Kidney glomerular epithelial cell (primary cell): ENCODE data around the gene DACH1.

Experiments
- DNase-seq: peaks from one replicate; lab custom pipeline; 2025; lab: John Stamatoyannopoulos, UW

Gene DACH1

DNA sequence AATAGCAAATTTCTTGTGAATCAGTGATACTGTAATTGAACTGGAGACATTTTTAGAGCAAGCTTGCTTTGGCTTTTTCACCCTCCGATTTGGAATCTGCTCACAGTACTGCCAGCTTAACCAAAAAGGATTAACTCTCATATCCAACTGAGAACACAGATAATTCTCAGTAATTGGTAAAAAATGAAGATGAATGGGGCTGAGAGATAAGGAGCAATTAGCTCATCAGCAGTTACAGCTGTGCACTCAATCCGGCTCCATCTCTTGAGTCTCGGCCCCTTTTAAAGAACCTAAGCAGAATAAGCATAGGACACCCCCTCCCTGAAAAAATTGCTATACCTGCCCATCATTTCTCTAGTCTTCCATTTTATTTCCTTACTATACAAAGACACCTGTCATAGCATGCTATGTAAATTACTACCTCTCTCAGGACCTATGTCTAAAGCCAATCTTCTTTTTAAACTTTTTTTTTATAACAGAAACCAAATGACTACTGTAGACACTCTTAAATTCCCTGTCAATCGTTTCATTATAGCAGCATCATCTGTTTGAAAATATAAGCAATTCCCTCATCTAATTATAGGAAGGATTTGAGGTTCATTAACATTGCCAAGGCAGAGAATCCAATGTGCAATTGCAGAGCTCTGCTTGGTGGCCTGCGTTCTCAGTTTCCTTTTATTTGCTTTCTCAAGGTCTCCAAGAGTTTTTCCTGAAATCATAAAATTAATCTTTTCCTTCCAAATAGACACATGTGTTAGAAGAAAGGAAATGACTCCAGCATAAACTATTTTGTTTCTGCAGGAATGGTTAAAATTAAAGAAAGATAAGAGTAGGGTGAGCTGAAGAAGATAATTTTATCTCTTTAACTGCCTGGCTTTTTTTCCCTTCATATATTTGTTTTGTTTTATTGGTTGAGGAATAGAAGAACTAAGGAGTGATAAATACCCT is 242.1 kb downstream of the DACH1 start:
- no peak for DNase-seq

DNA sequence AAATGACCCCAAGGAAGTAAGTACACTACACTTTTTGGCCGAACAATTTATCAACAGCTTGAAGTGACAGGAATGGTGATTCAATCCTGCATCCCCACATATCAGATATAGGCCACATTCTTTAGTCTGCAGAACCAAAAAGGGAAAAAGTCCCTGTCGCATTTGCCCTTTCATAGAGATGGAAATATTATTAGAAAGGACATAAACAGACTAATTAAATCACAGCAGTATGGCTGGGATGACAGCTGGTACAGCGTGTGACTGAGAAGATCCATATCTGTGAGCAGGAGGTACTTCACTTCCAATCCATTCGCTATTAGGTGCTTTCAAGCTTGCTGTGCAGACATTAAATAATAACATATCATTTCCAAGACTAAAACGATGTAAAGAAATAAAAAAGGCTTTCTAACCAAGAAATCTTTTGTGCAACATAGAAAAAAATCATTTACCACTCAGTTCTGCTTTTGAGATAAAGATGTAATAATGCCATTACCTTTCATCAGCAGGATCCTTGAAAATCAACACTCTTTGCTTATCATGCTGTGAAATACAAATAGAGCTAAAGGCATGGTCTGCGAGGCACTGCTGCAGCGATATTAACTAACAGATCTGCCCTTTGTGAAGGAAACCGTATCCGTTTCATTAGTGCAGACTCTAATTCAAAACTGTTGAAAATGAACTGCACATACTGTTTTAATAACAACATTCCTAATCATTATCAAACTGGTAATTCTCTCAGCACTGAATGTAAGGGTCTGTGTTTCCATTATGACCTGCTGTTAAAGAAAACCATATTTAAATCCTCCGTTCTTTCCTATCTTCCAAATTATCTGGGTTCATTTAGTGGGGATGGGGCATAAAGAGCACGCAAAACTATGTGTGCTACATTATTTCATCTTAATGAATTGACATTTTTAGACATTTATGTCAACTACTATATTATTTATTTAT is 245.6 kb downstream of the DACH1 start:
- DNase-seq = no peak

DNA sequence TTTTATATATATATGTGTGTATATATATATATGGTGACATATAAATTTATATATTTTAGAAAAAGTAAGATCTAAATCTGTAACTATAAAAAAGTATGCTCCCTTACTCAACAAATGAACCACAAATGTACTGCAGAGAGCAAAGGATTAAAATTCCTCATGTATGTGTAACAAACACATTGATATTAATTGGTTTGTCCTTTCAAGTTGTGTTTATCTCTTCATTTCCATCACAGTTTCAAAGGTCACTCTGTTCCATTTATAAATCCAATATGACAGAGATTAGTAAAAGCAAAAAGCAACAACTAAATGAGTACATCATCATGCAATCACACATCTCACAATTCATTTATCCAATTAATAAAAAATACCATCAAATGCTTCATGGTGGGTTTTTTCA is 247.9 kb downstream of the DACH1 start:
- no peak for DNase-seq

DNA sequence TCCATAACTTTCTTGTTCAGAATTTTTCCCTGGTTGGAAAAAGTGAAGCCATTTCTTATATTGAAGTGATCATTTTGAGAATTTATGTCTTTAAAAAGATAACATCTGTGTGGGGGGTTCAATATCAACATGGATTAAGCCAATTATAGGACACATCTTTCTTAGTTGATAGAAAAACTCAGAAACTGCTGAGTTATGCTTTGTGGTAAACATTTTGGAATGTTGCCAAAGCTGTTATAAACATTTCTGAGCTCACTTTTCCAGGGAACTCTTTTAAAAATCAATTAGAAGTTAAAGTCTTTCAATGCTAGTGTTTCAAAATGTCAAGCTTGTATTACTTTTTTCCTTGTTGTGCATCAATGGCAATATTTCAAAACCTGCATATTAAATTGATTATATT is 248.8 kb downstream of the DACH1 start:
- DNase-seq = no peak

DNA sequence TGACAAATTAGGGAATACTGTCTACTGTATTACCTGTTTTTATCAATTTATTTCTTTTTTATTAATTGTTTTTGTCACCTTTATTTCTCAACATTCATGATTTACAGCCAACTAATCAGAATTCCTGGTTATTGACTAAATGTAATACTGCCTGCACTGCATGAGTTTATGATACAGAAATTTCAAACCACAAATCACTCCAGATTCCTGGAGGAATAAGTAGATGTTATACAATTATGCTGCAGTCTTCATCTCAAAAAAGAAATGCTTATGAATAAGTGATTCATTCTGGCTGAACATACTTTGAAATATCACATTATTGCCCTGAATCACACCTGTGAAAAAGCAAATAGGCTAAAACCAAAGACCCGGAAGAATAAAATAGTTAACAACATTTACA is 249.7 kb downstream of the DACH1 start:
- no peak for DNase-seq

DNA sequence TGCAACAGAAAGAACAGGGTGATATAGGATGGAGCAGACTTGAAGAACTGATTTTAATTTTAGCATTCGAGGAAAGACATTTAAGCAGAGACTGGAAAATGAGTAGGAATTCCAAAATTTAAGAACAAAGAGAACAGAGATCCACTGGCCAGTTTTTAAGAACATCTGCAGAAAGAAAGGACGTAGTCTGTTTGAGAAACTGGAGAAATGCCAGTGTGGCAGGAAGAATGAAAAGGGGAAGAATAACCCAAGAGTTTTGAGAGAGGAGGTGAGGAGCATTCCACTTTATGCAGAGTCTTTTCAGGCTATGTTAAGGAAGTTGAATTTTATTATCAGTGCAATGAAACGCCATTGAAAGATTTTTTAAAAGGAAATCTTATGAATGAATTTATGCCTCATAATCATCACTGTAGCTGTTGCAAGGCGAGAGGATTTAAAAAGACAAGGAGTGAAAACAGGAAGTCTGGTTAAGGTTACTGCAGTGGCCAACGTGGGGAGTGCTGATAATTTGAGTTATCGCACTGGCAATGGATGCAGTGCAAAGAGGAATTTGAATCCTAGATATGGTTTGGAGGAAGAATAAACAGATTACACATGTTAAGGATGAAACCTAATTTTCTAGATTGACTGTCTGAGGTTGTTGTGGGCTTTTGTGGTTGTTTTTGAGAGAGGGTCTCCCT is 253.8 kb downstream of the DACH1 start:
- no peak for DNase-seq

DNA sequence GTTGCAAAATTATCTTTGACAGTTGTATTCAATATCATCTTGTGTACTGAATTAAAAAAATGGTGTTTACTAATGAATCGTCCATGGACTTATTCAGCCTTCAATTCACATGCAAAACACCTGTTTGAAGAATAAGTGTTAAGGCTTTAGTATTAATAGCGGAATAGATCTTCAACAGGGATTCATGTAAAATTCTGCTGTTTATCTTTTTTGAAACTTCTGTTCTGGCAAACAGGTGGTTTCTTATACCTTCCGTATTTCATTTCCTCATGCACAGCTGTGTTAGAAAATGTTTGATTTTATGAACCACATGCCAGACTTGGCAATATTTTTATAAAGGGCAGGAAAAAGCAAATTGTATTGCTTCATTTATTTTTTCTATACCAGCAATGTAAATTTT is 255.7 kb downstream of the DACH1 start:
- DNase-seq = no peak

DNA sequence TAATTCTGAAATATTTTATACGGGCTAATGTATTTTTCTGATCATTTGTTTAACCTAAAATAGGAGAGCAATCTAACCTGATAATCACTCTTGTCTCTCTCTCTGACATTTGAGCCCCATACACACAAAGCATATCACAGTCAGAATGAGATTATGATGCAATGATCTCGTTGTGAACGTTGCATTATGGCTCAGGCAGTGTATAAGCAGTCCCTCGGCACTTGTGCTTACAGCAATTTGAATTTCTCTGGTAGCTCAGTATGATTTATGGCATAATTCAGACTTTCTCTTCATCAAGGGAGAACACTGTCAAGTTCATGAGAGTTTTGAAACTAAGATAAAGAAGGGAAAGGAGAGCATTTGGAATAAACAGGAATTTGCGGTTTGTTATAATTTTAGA is 256.1 kb downstream of the DACH1 start:
- no peak for DNase-seq

DNA sequence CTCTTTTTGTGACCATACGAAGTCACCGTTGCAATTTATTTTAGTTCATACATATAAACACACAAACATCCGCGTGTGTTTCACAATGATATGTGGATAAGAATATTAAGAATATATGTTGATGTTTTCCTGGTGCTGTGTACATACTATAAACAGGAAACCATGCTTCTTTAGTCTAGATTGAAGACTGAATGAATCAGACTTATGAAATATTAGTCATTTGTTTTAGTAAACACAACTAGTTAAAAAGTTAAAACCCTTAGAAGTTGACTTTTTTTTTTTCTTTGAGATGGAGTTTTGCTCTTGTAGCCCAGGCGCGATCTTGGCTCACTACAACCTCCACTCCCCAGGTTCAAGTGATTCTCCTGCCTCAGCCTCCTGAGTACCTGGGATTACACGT is 257.7 kb downstream of the DACH1 start:
- DNase-seq = no peak

DNA sequence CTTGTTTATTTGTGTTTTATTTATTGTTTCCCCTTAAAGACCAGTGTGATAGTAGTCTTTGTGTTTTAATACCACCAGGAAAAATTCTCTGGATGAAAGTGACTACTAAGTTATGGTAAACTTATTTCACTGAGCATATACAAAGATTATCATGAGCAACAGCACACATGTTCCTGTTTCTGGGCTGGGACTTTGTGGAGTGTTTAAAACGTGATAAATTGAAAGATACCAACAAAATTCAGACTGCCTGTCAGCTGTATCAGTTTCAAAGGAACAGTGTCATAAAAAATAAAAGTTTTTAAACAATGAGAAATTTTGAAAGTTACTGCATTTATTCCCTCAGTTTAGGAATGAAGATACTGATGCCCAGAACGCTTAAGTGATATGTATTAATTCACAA is 259.4 kb downstream of the DACH1 start:
- no peak for DNase-seq

DNA sequence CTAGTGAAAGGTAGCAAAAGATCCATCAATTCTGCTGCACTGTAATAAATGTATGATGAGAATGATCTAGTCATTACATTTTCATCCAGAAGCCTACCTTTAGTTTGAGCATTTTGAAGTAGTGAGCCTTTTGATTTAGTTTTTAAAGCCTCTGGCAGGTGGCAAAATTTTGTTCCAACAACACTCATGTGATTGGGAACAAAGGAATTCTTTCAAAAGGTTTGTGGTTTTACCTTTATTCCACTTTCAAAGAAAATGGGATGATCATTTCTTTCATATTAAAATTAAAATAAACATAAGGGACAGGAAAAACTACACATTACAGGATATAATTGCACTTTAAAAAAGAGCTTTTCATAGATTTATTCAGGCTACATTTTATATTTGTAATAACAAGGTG is 260.2 kb downstream of the DACH1 start:
- no peak for DNase-seq

DNA sequence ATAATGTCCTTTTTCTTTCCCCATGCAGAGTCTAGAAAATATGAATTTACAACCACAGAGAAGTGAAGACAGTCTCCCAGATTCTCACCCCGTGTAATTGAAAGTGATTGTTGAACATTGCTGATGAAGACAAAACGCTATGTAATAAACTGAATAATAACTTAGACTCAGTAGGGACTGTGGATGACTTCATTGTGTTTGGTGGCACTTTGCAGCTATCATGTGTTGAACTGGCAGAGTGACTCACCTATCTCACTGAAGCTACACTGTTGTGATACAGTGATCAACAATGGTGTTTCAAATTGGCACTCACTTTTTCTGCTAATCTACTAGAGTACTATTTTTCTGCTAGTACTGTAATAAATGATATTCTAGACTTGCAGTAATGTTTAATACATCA is 261.3 kb downstream of the DACH1 start:
- no peak for DNase-seq

DNA sequence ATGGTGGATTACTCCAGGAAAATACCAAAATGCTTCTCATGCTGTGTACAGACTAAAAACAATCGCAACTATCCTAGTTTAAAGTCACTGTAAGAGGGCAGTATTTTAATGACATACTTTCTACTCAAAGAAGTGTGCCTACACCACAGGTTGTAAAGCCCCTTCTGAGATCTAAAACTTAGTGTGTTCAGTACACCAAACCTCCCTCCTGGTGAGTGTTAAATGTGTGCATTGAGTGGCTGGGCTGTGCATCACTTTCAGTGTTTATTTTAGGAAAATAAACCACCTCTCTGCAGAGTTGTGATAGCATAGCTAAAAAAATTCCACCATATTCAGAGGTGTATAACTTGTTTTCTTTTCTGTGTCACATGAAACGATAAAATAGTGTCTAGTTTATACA is 263.7 kb downstream of the DACH1 start:
- DNase-seq = no peak

DNA sequence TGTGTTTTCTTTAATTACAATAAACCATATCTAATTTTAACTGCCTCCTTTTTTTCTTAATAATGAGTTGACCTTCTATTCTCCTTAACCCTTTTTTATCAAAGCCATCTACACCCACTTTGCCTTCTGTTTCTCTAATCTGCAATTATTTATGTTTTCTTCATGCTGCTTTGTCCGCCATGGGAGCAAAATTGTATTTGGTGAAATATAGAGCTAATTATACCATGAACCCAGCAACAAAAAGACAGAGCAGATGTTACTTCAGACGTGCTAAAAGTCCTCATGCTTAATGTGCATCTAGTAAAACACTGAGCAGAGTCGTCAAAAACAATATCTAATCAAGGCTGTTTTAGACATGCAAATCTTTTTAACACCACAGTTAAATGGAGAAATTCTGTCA is 264.7 kb downstream of the DACH1 start:
- no peak for DNase-seq

DNA sequence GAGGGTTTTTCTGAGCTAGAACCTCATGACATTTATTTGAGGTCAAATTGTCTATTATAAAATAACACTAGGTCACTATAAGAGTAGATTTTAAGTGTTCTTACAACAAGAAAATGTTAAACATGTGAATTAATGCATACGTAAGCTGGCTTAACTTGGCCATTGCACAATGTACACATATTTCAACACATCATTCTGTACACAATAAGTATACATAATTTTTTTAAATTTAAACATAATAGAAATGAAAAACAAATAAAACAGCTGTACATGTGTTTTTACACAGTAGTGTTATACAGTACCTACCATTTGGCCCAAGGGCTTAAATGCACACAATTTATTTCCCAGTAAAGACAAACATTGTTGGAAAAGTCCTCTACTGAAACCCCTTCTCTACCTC is 269.9 kb downstream of the DACH1 start:
- DNase-seq = no peak

DNA sequence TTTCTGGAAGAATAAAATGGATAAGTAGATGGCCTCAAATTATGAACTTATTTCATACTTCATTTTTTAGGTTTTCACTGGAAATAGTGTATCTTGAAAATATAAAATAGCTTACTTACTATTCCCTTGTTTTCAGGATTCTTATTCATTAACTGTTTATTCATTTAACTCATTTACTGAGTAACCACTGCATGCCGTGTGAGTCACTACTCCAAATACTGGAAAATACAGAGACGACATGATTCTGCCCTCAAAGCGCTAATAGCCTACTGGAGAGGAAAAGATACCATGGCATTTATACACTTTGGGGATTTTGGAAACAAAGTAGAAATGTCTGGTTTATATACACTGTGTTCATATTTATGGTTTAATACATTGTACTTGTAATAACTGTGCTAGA is 270.9 kb downstream of the DACH1 start:
- DNase-seq = no peak

DNA sequence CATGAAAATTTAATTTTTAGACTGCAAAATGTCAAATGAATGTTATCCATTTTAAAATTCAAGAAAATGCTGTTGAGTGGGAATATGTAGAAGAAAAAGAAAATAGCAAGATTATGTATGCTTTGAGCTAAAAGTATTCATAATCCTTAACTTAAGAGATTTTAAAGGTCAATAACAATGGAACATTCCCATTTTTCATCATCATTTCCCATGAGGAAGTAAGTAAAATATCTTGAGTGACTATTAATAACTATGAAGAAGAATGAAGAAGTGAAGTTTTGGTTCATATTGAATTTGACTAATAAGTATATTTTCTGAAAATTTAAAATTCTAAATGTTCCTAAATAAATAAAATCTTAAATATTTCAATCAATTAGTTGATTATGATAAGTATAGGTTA is 273.4 kb downstream of the DACH1 start:
- DNase-seq = no peak

DNA sequence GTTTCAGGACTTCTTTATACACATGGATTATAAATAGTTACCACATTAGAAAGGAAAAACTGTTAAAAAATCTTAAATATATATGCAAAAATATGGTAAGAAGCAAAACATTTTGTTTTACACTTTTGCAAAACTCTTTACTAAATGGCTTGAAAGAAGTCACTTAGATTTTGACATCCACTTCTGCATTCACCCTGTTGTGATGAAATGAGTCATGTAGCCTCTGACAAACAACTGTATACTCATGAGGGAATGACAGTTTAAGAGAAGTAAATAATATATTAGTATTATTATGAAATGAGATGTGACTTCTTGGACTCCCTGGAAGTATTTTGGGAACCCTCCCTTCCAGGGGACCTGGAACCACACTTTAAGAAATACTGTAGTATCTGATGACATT is 275.6 kb downstream of the DACH1 start:
- no peak for DNase-seq

DNA sequence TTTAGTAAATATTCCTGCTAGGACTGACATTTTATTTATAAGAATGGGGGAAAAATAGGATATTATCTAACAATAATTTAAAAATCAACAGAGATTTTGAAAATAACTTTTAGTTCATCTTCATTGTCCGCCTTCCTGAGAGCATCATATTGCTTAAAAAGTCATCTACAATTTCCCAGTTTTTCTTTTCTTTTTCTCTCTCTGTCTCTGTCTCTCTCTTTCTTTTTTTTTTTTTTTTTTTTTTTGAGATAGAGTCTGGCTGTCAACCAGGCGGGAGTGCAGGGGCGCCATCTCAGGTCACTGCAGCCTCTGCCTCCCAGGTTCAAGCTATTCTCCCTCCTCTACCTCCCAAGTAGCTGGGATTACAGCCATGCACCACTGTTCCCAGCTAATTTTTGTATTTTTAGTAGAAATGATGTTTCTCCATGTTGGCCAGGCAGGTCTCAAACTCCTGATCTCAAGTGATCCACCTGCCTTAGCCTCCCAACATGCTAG is 276.3 kb downstream of the DACH1 start:
- DNase-seq = no peak

DNA sequence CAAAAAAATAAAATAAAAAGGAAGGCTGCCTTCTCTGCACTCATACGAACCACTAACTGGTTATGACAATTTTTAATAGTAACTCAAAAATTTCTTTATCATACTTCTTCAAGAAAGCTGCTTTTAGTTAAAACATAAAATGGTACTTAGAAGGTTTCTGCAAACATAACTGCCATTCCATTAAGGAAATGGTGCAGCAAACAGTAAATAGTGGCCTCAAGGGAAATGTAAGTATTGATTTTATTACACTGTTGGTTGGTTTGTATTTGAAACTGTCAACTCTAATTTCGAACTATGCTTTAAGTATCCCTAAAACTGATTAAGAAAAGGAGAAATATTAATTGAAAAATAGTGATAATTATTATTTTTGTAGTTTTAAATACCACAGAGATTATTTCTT is 278.0 kb downstream of the DACH1 start:
- DNase-seq = no peak

DNA sequence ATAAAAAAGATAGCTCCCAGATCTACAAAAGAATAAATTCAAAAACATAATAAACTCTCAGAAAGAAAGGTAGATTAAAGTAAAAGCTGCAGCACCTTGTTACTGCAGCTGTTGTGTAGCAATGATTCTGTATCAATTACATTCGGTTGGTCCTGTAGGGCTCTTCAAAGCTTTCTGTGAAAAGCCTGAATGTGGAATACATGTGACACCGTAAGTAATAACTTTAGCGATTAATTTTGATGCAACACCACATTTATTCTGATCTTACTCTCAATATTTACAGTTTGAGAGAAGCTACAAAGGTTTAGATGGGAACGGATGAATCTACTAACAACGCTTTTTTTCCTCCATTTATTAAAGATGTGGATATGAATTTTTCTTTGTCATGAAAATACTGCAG is 279.2 kb downstream of the DACH1 start:
- DNase-seq = no peak

DNA sequence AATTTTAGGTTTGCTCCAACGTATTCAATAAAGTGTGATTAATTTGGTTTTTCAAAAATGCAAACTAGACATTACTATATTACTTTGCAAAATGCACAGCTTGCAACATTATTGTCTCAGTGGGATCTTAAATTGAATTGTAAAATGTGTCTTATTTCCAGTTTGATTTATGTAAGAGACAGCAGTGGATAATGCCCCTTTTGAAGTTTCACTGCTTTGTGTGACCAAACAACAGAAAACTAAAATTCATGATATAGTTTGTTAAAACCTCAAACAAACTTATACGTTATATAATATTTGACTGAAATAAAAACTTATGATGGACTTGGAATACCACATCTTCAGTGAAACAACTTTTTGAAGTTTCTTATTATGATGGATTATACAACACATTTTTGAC is 279.8 kb downstream of the DACH1 start:
- DNase-seq = no peak
